GM12874 (cell line): ENCODE results near the gene TRIP12.

Experiments used
- CTCF ChIP-seq: IDR thresholded peaks from 2 replicates; pipeline ENCODE4 v1.5.1; 2011; ENCODE audit warnings: low read depth, mild to moderate bottlenecking, control low read depth, low read length, moderate library complexity; ENCODE audit not compliant: insufficient read depth

The TRIP12 gene

GRCh38 chr2:229738024-229738625 is 183.7 kb downstream of the TRIP12 start:
- no peak for TF ChIP-seq CTCF

GRCh38 chr2:229734410-229734809 is 187.4 kb downstream of the TRIP12 start:
- TF ChIP-seq CTCF = no peak

- TF ChIP-seq CTCF = no peak
Measured at GRCh38 chr2:229733611-229734245, 188.1 kb downstream of the TRIP12 start.

GRCh38 chr2:229732897-229733296 is 188.9 kb downstream of the TRIP12 start:
- no peak for TF ChIP-seq CTCF

DNA sequence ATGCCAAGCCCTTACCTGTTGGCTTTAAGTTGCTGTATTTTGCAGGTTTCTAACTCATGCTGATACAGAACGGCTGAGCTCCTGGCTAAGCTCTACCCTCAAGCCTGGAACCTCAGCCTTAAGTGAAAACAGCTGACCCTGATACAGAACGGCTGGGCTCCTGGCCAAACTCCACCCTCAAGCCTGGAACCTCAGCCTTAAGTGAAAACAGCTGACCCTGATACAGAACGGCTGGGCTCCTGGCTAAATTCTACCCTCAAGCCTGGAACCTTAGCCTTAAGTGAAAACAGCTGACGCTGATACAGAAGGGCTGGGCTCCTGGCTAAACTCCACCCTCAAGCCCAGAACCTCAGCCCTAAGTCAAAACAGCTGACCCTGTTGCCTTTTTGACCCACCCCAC is 189.9 kb downstream of the TRIP12 start:
- TF ChIP-seq CTCF = no peak

DNA sequence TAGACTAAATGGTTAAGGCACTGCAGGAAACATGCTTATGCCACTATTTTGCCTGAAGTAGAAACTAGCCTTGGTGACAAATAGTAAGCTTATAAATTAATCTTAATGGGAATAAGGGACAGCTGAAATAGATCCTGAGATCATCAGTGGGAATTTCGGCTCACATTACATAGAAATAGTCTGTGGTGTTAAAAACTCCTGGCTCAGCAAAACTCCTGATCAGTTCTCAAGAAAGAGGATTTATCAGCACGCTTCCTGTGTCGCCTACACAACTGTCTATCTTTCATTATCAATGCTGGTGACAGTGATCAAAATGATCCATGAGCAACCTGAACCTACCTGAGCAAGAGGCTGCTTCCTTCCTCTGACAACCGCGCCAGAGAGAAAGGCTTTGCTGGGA is 190.4 kb downstream of the TRIP12 start:
- no peak for TF ChIP-seq CTCF

DNA sequence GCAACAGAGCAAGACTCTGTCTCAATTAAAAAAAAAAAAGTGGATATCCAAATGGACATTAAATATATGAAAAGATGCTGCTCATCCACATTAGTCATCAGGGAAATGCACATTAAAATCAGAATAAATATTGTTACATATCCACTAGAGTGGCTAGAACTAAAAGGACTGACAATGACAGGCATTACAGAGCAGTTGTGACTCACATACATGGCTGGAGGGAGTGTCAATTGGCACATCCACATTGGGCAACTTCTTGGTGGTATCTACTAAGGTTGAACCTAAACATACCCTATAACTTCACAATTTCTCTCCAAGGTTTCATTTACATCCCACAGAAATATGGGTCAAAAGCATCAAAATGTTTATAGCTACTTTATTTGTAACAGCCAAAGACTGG is 193.4 kb downstream of the TRIP12 start:
- TF ChIP-seq CTCF = no peak

GRCh38 chr2:229726643-229727042 is 195.2 kb downstream of the TRIP12 start:
- TF ChIP-seq CTCF = no peak
